Measurements from ENCODE around the gene KMO.
A peak's percentile ranks its signal among the peaks of the same experiment; 100 is the strongest.

KMO gene

GRCh38 chr1:241598249-241598648 is 66.1 kb downstream of the KMO start:
- DNase-seq: no peak

DNA sequence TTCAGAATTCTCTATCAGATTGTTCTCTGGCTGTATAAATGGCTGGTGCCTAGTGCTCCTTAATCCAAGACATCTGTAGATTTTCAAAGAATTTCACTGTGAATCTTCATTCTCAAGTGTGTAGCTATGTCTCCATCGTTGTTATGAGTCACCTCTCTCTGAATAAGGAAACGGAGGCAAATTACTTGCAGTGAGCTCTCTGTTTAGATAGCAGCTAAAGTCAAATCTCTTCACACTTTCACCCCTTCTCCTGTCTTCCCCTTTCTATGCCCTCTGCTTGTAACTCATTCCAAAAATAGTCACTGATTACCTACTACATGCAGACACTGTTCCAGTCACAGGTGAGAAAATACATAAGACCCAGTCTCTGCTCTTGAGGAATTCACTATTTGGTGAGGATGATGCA is 68.3 kb downstream of the KMO start:
- DNase-seq: no peak

GRCh38 chr1:241603731-241604245 is 71.6 kb downstream of the KMO start:
- DNase-seq: no peak

GRCh38 chr1:241605146-241605805 is 73.1 kb downstream of the KMO start:
- DNase-seq: no peak

GRCh38 chr1:241606544-241606943 is 74.4 kb downstream of the KMO start:
- DNase-seq: no peak

DNA sequence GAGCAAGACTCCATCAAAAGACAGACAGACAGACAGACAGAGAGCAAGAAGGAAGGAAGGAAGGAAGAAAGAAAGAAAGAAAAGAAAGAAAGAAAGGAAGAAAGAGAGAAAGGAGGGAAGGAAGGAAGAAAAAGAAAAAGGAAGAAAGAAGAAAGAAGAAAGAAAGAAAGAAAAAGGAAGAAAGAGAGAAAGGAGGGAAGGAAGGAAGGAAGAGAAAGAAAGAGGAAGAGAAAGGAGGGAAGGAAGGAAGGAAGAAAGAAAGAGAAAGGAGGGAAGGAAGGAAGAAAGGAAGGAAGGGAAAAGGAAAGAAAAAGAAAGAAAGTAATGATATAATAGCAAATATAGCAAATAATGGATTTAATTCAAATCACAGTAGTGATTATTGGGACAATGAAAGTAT is 75.3 kb downstream of the KMO start:
- DNase-seq: no peak

GRCh38 chr1:241608379-241609033 is 76.3 kb downstream of the KMO start:
- DNase-seq: no peak

GRCh38 chr1:241610056-241610815 is 78.1 kb downstream of the KMO start:
- DNase-seq: peak; percentile 52

DNA sequence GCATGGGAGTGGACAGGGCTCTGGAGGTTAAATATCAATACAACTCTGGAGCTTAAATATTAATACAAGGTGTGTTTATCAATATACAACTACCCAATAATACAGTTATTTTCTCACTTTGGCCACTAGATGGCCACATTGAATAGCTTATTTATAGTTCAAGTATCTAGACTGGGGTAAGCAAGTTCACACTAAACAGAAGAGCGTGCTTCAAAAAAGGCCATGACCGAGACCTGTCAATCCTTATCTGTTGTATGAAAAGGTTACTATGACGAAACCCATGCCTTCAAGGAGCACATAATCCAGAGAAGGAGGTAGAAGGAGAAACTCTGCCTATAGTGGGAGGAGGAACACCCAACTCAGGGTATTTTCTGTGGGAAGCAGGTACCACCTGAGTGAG is 78.9 kb downstream of the KMO start:
- DNase-seq: no peak

GRCh38 chr1:241611736-241612135 is 79.6 kb downstream of the KMO start:
- DNase-seq: no peak

DNA sequence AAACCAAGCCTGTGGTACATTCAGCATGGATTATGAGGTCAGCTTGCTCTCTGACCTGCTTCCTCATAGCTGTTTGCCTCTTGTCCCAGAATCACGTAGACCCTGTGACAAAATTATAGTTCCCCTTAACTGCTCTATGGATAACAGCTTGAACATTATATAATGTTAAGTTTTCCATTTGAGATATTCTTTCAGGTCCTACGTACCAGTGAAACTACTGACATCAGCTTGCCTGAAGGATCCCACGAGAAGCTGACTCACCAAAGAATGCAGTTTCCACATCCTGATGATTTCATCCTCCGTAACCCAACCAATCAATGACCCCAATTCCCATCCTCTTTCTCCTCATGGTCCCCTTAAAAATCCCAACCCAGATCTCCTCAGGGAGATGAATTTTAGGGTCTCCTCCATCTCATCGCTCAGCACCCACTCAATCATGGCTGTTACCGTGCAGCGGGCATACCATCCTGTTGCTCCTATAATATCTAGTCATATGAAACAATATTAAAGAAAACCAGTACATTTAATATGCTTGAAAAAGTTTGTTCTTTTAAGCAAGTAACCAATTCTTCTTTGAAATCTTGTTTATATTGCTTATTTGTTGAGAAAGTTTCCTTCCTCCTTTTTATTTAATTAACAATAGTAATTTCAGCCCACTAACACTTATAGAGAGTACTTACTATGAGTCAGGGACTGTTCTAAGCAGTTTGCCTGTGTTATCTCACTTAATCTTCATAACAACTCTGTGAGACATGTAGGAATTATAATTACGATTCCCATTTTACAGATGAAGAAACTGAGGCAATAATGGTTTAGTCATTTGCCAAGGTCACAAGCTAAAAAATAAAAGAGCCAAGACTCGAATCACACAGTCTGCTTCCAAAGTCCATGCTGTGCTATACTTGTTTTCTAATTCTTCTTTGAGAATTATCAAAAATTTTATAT is 80.6 kb downstream of the KMO start:
- no peak for DNase-seq

DNA sequence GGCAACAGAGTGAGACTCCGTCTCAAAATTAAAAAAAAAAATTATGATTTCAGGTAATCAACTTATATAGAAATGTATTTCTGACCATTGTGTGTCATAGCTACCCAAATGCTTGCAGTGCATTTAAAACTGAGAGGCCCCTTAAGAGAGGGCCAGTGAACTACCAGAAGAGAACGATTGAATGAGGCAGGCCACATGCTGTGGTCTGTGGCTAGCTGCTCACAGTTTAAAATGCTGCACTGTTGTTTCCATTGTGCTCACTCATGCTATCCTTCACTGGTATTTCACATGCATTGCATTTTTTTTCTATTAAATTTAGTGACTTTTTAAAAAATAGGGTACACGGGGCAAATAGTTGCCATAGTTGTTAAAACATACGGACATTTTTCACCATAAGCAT is 82.0 kb downstream of the KMO start:
- no peak for DNase-seq

- no peak for DNase-seq
These were observed 82.4 kb downstream of the KMO start for GRCh38 chr1:241614572-241614971.

- no peak for DNase-seq
These were observed 83.1 kb downstream of the KMO start for GRCh38 chr1:241615043-241615974.

DNA sequence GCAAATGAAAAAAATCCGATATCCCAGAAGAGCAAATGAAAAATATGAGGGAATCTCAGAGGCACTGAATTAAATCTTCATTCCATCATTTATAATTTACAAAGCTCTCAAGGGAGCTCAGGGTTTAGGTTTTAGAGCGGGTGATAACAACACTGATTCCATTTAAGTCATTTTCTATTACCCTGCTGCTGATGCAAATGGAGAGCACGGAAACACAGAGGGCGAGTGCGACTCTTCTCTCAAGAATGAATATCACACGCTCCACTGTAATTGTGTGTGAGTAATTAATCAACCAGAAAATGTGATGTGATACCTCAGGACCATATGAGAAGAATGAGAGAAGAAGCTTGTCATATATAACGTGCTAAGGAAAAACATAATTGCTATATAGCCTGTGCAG is 85.2 kb downstream of the KMO start:
- no peak for DNase-seq

DNA sequence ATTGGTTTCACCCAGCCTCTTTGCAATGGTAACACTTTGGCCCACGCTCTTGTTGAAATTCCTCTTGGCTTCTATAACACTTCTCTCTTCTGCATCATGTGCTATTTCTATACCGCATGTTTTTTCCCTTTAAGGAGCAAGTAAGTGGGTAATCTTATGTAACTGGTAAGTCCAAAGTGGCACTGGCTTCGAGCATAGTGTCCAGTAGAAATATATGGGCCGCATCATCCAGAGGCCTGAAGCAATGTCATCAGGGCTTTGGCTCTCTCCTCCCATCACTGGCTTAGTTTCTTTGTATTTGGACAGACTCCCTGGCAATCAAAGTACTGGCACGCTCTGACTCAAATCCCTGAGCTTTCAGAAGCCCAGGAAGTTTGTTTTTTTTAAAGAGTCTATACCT is 90.5 kb downstream of the KMO start:
- no peak for DNase-seq

DNA sequence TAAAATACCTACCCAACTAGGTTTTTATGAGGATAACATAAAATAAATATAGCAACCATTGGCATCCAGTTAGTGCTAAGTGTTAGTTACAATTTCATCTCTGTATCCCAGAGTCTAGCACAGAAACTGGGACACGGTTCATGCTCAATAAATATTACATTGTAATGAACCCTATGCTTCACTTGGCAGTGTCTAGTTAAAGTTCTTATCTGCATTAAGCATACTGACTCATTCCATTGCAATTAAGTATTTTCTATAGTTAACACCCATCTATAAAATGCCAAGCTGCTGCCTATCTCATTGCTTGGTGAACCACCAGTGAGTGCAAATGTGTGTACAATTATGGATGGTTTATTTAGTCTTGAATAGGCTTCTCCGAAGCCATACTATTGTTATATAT is 92.8 kb downstream of the KMO start:
- DNase-seq: no peak

- no peak for DNase-seq
These were observed 95.5 kb downstream of the KMO start for GRCh38 chr1:241627453-241628259.

DNA sequence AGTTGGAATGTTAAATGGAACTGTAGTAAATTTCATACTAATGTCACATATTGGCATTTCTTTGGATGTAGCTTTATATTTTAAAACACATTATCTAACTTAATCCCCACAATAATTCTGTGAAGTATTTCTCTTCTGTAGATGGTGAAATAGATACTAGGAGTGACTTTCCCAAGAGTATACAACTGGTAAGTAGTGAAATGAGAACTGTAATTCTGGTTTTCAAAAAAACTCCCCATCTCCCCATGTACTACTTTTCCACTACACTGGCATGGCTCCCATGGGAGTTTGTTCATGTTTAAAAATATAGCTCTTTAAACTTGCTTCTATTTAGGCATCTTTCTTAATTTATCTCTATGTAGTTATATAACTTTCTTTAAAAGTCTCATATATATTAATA is 97.8 kb downstream of the KMO start:
- DNase-seq: no peak

DNA sequence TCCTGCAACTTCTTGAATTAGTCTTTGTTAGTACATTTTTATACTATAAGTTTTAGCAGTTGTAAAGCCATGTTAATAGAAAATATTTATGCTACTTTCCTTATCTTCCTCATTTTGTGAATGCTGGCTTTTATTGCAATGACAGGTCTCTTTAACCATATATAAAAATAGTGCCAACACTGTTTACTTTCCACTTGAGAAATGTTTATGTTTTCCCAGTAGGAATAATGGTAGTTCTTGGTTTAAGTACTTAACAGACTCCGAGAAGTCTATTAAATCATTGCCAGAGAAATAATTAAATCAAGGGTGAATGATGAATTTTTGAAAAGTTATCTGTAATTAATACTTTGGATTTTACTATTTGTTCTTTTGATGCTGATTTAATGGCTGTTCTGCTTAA is 98.3 kb downstream of the KMO start:
- no peak for DNase-seq

DNA sequence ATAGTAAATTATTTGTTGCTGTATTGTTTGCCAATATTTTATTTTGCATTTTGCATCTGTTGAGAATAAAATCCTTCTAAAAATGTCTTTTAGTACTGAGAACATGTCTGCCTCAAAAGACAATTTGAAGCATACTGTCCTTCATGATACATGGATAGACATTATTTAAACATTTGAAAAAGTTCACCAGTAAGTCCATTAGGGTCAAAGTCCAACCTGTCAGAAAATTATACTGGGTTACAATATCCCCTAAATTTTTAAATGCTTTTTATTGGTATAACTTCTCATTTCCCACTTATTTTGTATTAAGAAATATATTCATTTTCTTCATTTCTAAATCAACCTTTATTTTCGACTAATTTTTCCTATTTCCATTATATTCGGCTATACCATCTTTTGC is 98.7 kb downstream of the KMO start:
- DNase-seq: no peak
